ENCODE results near the gene PRSS8. TPM values are rescaled to one million over a fixed set of nuclear protein-coding genes. Genes with fewer than 3 reads are reported as not detected.

PRSS8 gene
- total RNA-seq, 4 donors from 2014 or later = 0.20 TPM; not detected in 3

DNA sequence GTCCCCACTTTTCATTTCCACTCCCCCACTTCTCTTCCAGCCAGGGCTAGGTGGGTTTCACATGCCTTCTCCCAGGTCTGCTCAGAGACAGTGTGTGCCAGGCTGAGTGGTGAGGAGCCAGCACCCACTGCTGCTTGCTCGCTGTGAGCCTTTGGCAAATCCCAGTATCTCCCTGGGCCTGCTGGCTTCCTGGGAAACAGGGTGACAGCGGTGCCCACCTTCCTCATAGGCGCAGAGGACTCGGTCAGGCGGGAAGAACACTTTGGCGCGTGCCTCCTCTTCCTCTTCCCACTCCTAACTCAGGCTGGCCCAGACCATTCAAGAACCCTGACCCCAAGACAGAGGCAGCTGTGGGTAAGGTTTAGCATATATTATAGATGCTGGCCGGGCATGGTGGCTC, 46.3 kb downstream of the PRSS8 start:
- H3K27ac ChIP-seq = no peak overlapping the region
- no peaks in the 10 kb centered on the region for H3K27me3 ChIP-seq
- no peak overlapping the region for H3K4me3 ChIP-seq
- DNase-seq (ENCODE audit: low spot score in 2 of 2) = no peak
- peaks cover 0 to 17% (median 11%) of the 10 kb centered on the region in 4 donors for H3K4me1 ChIP-seq
- no peak for TF ChIP-seq EP300 (IDR thresholded peaks at IDR 0.05)
- TF ChIP-seq POLR2A (IDR thresholded peaks at IDR 0.05) = no peak
- no peak for TF ChIP-seq CTCF (IDR thresholded peaks at IDR 0.05)
- peaks cover 0 to 75% (median 0%) of the 10 kb centered on the region in 3 donors for H3K36me3 ChIP-seq
- H3K9me3 ChIP-seq = no peaks in the 10 kb centered on the region
- 93 to 95% methylated on average over 7 to 8 of the region's 8 CpGs for WGBS, 2 donors

- Histone ChIP-seq H3K9me3 (no peaks in the 10 kb centered on the region), H3K4me3 (no peak within 1 kb of the TSS), H3K27me3 (no peaks in the 10 kb centered on the region), H3K27ac (no peak within 1 kb of the TSS), H3K36me3 (peaks cover 0 to 81% (median 0%) of the 10 kb centered on the region in 3 donors), H3K4me1 (peaks cover 0 to 13% (median 8%) of the 10 kb centered on the region in 4 donors)
- DNase-seq (ENCODE audit: low spot score in 2 of 2) = no peak
- TF ChIP-seq CTCF (IDR thresholded peaks at IDR 0.05) (no peak), EP300 (IDR thresholded peaks at IDR 0.05) (no peak), POLR2A (IDR thresholded peaks at IDR 0.05) (no peak)
- WGBS, 2 donors = 71 to 79% methylated on average over 14 to 15 of the region's 15 CpGs
Measured at GRCh38 chr16:31088459-31089183, 46.9 kb downstream of the PRSS8 start, which contains the start of gene PRSS53. PRSS53 (minus strand) TSS chr16:31088943; CDS start chr16:31088809, 134 bp downstream.

DNA sequence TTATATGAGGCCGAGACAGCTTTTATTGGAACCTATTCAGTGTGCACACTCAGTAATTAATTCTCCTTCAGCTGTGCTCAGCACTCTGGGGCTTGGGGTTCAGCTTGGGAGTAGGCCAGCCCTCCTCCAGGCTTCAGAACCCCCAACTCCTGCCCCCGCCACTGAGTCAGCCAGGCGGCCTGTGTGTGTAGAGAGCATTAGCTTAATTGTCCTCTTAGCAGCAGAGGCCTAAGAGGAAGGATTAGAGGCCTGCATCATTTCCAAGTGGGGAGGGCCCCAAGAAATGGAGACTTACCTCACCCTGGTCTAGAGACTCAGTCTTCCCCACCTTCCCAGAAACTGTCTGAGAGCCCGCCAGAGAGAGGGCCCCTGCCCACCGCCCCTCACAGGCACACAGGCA, 47.6 kb downstream of the PRSS8 start:
- no peak for DNase-seq (ENCODE audit: low spot score in 2 of 2)
- no peak overlapping the region for H3K4me3 ChIP-seq
- TF ChIP-seq POLR2A (IDR thresholded peaks at IDR 0.05) (no peak), CTCF (IDR thresholded peaks at IDR 0.05) (no peak), EP300 (IDR thresholded peaks at IDR 0.05) (no peak)
- peaks cover 0 to 88% (median 0%) of the 10 kb centered on the region in 3 donors for H3K36me3 ChIP-seq
- H3K4me1 ChIP-seq = peaks cover 0 to 6% (median 2%) of the 10 kb centered on the region in 4 donors
- H3K9me3 ChIP-seq = no peaks in the 10 kb centered on the region
- WGBS, 2 donors = 69 to 74% methylated on average over 5 of the region's 5 CpGs
- no peaks in the 10 kb centered on the region for H3K27me3 ChIP-seq
- H3K27ac ChIP-seq = no peak overlapping the region

- no peak for DNase-seq (ENCODE audit: low spot score in 2 of 2)
- peaks cover 0 to 93% (median 0%) of the 10 kb centered on the region in 3 donors for H3K36me3 ChIP-seq
- WGBS, 2 donors = 66 to 87% methylated on average over 7 to 8 of the region's 8 CpGs
Measured at GRCh38 chr16:31087481-31087880, 48.0 kb downstream of the PRSS8 start.

More at GRCh38 chr16:31087481-31087880, 48.0 kb downstream of the PRSS8 start:
- Histone ChIP-seq H3K4me1 (peaks cover 0 to 6% (median 0%) of the 10 kb centered on the region in 4 donors), H3K9me3 (no peaks in the 10 kb centered on the region), H3K4me3 (no peak overlapping the region), H3K27me3 (no peaks in the 10 kb centered on the region), H3K27ac (no peak overlapping the region)
- TF ChIP-seq EP300 (IDR thresholded peaks at IDR 0.05) (no peak), CTCF (IDR thresholded peaks at IDR 0.05) (no peak), POLR2A (IDR thresholded peaks at IDR 0.05) (no peak)
